Keratinocyte (primary cell): ENCODE measurements around the gene RMND5A.

ENCODE experiments used
- CTCF ChIP-seq, 3 experiments: IDR thresholded peaks in 1 of 3; conservative IDR thresholded peaks in 1 of 3; optimal IDR thresholded peaks in 1 of 3; 2 replicates in 2 of 3; 3 replicates in 1 of 3; pipeline versions ENCODE3 to v1.5.1; 2011; ENCODE audit warnings: low read length in 3 of 3, mild to moderate bottlenecking in 3 of 3, moderate library complexity in 2 of 3, control low read depth in 1 of 3, inconsistent platforms in 1 of 3; ENCODE audit not compliant: insufficient read depth in 2 of 3; ENCODE audit errors: extremely low read depth in 1 of 3
- EZH2 ChIP-seq: IDR thresholded peaks from one replicate; pipeline ENCODE4 v1.6.1; 2012; ENCODE audit warnings: inconsistent platforms, mild to moderate bottlenecking, low read length, moderate library complexity

- TF ChIP-seq CTCF (optimal IDR thresholded peaks at IDR 0.05 in 1 of 3, IDR thresholded peaks at IDR 0.05 in 1 of 3, conservative IDR thresholded peaks at IDR 0.05 in 1 of 3; ENCODE audit: extremely low read depth in 1 of 3, insufficient read depth in 2 of 3, low read length in 3 of 3) (no peak), EZH2 (no peak)
Observed at GRCh38 chr2:86671337-86671981, 48.6 kb upstream of the RMND5A start.
